ENCODE data around the gene LARGE2. TPM values are rescaled to one million over a fixed set of nuclear protein-coding genes. Genes with fewer than 3 reads are reported as not detected.

The LARGE2 gene
- 10 to 100 TPM; 30.6 to 84.4 (median 37.4) TPM for polyA plus RNA-seq (ENCODE audit: low read depth in 6 of 6)

GRCh38 chr11:45922425-45923082 lies at the start of gene LARGE2:
TSS of gene LARGE2 (plus strand) at chr11:45922656. CDS start at chr11:45922883, 227 bp downstream.
- DNase-seq (peak; percentile 50), ATAC-seq (ENCODE audit: low read depth in 2 of 2) (peak; percentile 5 to 13)
- peaks cover 47 to 82% (median 80%) of the 10 kb centered on the region in 3 donors for H3K4me1 Mint-ChIP-seq
- H3K36me3 Mint-ChIP-seq, result no peaks in the 10 kb centered on the region
- H3K27ac Mint-ChIP-seq, result peak within 1 kb of the TSS; percentile 89 to 97 (median 94)
- H3K4me3 Mint-ChIP-seq, result peak within 1 kb of the TSS; percentile 93 to 99 (median 97)
- H3K9me3 Mint-ChIP-seq, result no peaks in the 10 kb centered on the region
- no peaks in the 10 kb centered on the region for H3K27me3 Mint-ChIP-seq

- no peaks in the 10 kb centered on the region for H3K27me3 Mint-ChIP-seq
- ATAC-seq (ENCODE audit: low read depth in 2 of 2) (no peak), DNase-seq (no peak)
- H3K4me3 Mint-ChIP-seq, result no peak overlapping the region
- peaks cover 0 to 5% (median 4%) of the 10 kb centered on the region in 3 donors for H3K4me1 Mint-ChIP-seq
- no peaks in the 10 kb centered on the region for H3K9me3 Mint-ChIP-seq
- H3K36me3 Mint-ChIP-seq, result peaks cover 44 to 53% of the 10 kb centered on the region in 2 donors
- peak overlapping the region in 1 of 6 donors; percentile 85 for H3K27ac Mint-ChIP-seq
Observed at GRCh38 chr11:45876401-45876800, 46.1 kb upstream of the LARGE2 start.

GRCh38 chr11:45877221-45877620 lies 45.2 kb upstream of the LARGE2 start:
- H3K4me1 Mint-ChIP-seq, result peaks cover 0 to 5% (median 4%) of the 10 kb centered on the region in 3 donors
- no peaks in the 10 kb centered on the region for H3K27me3 Mint-ChIP-seq
- H3K27ac Mint-ChIP-seq, result peak overlapping the region in 2 of 6 donors; percentile 70 to 85
- no peak for DNase-seq
- no peak overlapping the region for H3K4me3 Mint-ChIP-seq
- no peaks in the 10 kb centered on the region for H3K9me3 Mint-ChIP-seq
- peaks cover 42 to 52% of the 10 kb centered on the region in 2 donors for H3K36me3 Mint-ChIP-seq
- no peak for ATAC-seq (ENCODE audit: low read depth in 2 of 2)

GRCh38 chr11:45877845-45878244 lies 44.6 kb upstream of the LARGE2 start:
- peaks cover 0 to 4% (median 4%) of the 10 kb centered on the region in 3 donors for H3K4me1 Mint-ChIP-seq
- no peak overlapping the region for H3K4me3 Mint-ChIP-seq
- peaks cover 42 to 52% of the 10 kb centered on the region in 2 donors for H3K36me3 Mint-ChIP-seq
- ATAC-seq (ENCODE audit: low read depth in 2 of 2), result no peak
- H3K9me3 Mint-ChIP-seq, result peaks cover 0 to 1% (median 0%) of the 10 kb centered on the region in 7 donors
- no peak overlapping the region for H3K27ac Mint-ChIP-seq
- DNase-seq, result no peak
- H3K27me3 Mint-ChIP-seq, result no peaks in the 10 kb centered on the region

GRCh38 chr11:45879803-45880686 lies 42.4 kb upstream of the LARGE2 start:
- H3K9me3 Mint-ChIP-seq, result peaks cover 0 to 1% (median 0%) of the 10 kb centered on the region in 7 donors
- peaks cover 33 to 44% of the 10 kb centered on the region in 2 donors for H3K36me3 Mint-ChIP-seq
- no peak overlapping the region for H3K4me3 Mint-ChIP-seq
- DNase-seq (no peak), ATAC-seq (ENCODE audit: low read depth in 2 of 2) (no peak)
- no peaks in the 10 kb centered on the region for H3K27me3 Mint-ChIP-seq
- peak overlapping the region in 2 of 6 donors; percentile 4 to 8 for H3K27ac Mint-ChIP-seq
- peaks cover 9 to 13% (median 10%) of the 10 kb centered on the region in 3 donors for H3K4me1 Mint-ChIP-seq

GRCh38 chr11:45880772-45881570 lies 41.5 kb upstream of the LARGE2 start:
- DNase-seq (no peak), ATAC-seq (ENCODE audit: low read depth in 2 of 2) (no peak)
- Mint-ChIP-seq H3K4me3 (no peak overlapping the region), H3K27ac (peak overlapping the region in 1 of 6 donors; percentile 61), H3K4me1 (peaks cover 10 to 16% (median 12%) of the 10 kb centered on the region in 3 donors), H3K9me3 (peaks cover 0 to 1% (median 0%) of the 10 kb centered on the region in 7 donors), H3K27me3 (no peaks in the 10 kb centered on the region), H3K36me3 (peaks cover 28 to 41% of the 10 kb centered on the region in 2 donors)

GRCh38 chr11:45881708-45882368 lies 40.6 kb upstream of the LARGE2 start:
- Mint-ChIP-seq H3K4me3 (peak overlapping the region in 1 of 8 donors; percentile 1), H3K36me3 (peaks cover 23 to 34% of the 10 kb centered on the region in 2 donors), H3K27me3 (no peaks in the 10 kb centered on the region), H3K9me3 (peaks cover 0 to 1% (median 0%) of the 10 kb centered on the region in 7 donors), H3K27ac (peak overlapping the region in 2 of 6 donors; percentile 61 to 79), H3K4me1 (peaks cover 10 to 16% (median 12%) of the 10 kb centered on the region in 3 donors)
- ATAC-seq (ENCODE audit: low read depth in 2 of 2) (no peak), DNase-seq (no peak)

GRCh38 chr11:45884596-45885185 lies 37.8 kb upstream of the LARGE2 start:
- Mint-ChIP-seq H3K27me3 (peaks cover 0 to 3% (median 0%) of the 10 kb centered on the region in 3 donors), H3K4me1 (peaks cover 10 to 17% (median 16%) of the 10 kb centered on the region in 3 donors), H3K4me3 (peak overlapping the region; percentile 72 to 88 (median 82)), H3K27ac (peak overlapping the region in 2 of 6 donors; percentile 53 to 87), H3K9me3 (peaks cover 0 to 1% (median 0%) of the 10 kb centered on the region in 7 donors), H3K36me3 (peaks cover 12 to 13% of the 10 kb centered on the region in 2 donors)
- no peak for ATAC-seq (ENCODE audit: low read depth in 2 of 2)
- no peak for DNase-seq

- DNase-seq (peak; percentile 53), ATAC-seq (ENCODE audit: low read depth in 2 of 2) (peak; percentile 86)
- Mint-ChIP-seq H3K9me3 (peaks cover 0 to 1% (median 0%) of the 10 kb centered on the region in 7 donors), H3K27ac (peak within 1 kb of the TSS in 3 of 6 donors; percentile 53 to 97 (median 87)), H3K36me3 (peaks cover 5 to 6% of the 10 kb centered on the region in 2 donors), H3K27me3 (peaks cover 0 to 10% (median 0%) of the 10 kb centered on the region in 3 donors), H3K4me3 (peak within 1 kb of the TSS; percentile 72 to 89 (median 84)), H3K4me1 (peaks cover 10 to 17% (median 16%) of the 10 kb centered on the region in 3 donors)
Observed at GRCh38 chr11:45885274-45885920, 37.1 kb upstream of the LARGE2 start, which contains the start of gene MAPK8IP1. TSS of gene MAPK8IP1 (plus strand) at chr11:45885651. CDS start at chr11:45885821, 170 bp downstream.

- no peak overlapping the region for H3K27ac Mint-ChIP-seq
- no peaks in the 10 kb centered on the region for H3K36me3 Mint-ChIP-seq
- peaks cover 0 to 1% (median 0%) of the 10 kb centered on the region in 7 donors for H3K9me3 Mint-ChIP-seq
- DNase-seq (no peak), ATAC-seq (ENCODE audit: low read depth in 2 of 2) (no peak)
- peaks cover 10 to 17% (median 16%) of the 10 kb centered on the region in 3 donors for H3K4me1 Mint-ChIP-seq
- H3K27me3 Mint-ChIP-seq, result peaks cover 0 to 13% (median 0%) of the 10 kb centered on the region in 3 donors
- H3K4me3 Mint-ChIP-seq, result peak overlapping the region; percentile 15 to 72 (median 44)
Observed at GRCh38 chr11:45885921-45886721, 36.3 kb upstream of the LARGE2 start.

Measured in naive B cell (primary cell).